ENCODE data around the gene C16orf92. TPM values are rescaled to one million over a fixed set of nuclear protein-coding genes. Genes with fewer than 3 reads are reported as not detected.

C16orf92 gene
- total and polyA plus RNA-seq, 2 of the 13 experiments (the other 11 are each of a cell fraction or from before 2014, with no cell fraction given) = not detected

GRCh38 chr16:30065943-30066760 is 43.2 kb downstream of the C16orf92 start (continued):
- TF ChIP-seq ZZZ3 (CRISPR knock-in tag; IDR thresholded peaks at IDR 0.05; ENCODE audit: borderline replicate concordance) (no peak), ZNF10 (CRISPR knock-in tag; IDR thresholded peaks at IDR 0.05; ENCODE audit: borderline replicate concordance, low read depth) (no peak), REPIN1 (CRISPR knock-in tag; IDR thresholded peaks at IDR 0.05; ENCODE audit: borderline replicate concordance, low read depth) (peak; percentile 31; the same call in 1 of the 2 replicates), RAD51 (IDR thresholded peaks at IDR 0.05; ENCODE audit: borderline replicate concordance) (no peak), ATRX (CRISPR knock-in tag; IDR thresholded peaks at IDR 0.05; ENCODE audit: borderline replicate concordance) (no peak), GATA4 (IDR thresholded peaks at IDR 0.05; ENCODE audit: borderline replicate concordance, low read depth) (no peak), ARNT2 (CRISPR knock-in tag; IDR thresholded peaks at IDR 0.05; ENCODE audit: low read depth) (no peak; the same call in 1 of the 2 replicates), SIN3B (IDR thresholded peaks at IDR 0.05; ENCODE audit: low read length) (no peak), ZNF589 (CRISPR knock-in tag; conservative IDR thresholded peaks at IDR 0.05) (peak; percentile 50), MTF2 (CRISPR knock-in tag; IDR thresholded peaks at IDR 0.05; ENCODE audit: borderline replicate concordance) (no peak), TCF7 (IDR thresholded peaks at IDR 0.05; ENCODE audit: low read depth) (no peak), AKAP8 (CRISPR knock-in tag; IDR thresholded peaks at IDR 0.05) (no peak), ZNF446 (CRISPR knock-in tag; IDR thresholded peaks at IDR 0.05) (peak; percentile 31; the same call in 1 of the 2 replicates), ZFP36 (IDR thresholded peaks at IDR 0.05; ENCODE audit: borderline replicate concordance, low read depth, low read length, partially characterized antibody) (no peak), PBX2 (CRISPR knock-in tag; IDR thresholded peaks at IDR 0.05) (no peak)
- TF ChIP-seq, protein P1, sequence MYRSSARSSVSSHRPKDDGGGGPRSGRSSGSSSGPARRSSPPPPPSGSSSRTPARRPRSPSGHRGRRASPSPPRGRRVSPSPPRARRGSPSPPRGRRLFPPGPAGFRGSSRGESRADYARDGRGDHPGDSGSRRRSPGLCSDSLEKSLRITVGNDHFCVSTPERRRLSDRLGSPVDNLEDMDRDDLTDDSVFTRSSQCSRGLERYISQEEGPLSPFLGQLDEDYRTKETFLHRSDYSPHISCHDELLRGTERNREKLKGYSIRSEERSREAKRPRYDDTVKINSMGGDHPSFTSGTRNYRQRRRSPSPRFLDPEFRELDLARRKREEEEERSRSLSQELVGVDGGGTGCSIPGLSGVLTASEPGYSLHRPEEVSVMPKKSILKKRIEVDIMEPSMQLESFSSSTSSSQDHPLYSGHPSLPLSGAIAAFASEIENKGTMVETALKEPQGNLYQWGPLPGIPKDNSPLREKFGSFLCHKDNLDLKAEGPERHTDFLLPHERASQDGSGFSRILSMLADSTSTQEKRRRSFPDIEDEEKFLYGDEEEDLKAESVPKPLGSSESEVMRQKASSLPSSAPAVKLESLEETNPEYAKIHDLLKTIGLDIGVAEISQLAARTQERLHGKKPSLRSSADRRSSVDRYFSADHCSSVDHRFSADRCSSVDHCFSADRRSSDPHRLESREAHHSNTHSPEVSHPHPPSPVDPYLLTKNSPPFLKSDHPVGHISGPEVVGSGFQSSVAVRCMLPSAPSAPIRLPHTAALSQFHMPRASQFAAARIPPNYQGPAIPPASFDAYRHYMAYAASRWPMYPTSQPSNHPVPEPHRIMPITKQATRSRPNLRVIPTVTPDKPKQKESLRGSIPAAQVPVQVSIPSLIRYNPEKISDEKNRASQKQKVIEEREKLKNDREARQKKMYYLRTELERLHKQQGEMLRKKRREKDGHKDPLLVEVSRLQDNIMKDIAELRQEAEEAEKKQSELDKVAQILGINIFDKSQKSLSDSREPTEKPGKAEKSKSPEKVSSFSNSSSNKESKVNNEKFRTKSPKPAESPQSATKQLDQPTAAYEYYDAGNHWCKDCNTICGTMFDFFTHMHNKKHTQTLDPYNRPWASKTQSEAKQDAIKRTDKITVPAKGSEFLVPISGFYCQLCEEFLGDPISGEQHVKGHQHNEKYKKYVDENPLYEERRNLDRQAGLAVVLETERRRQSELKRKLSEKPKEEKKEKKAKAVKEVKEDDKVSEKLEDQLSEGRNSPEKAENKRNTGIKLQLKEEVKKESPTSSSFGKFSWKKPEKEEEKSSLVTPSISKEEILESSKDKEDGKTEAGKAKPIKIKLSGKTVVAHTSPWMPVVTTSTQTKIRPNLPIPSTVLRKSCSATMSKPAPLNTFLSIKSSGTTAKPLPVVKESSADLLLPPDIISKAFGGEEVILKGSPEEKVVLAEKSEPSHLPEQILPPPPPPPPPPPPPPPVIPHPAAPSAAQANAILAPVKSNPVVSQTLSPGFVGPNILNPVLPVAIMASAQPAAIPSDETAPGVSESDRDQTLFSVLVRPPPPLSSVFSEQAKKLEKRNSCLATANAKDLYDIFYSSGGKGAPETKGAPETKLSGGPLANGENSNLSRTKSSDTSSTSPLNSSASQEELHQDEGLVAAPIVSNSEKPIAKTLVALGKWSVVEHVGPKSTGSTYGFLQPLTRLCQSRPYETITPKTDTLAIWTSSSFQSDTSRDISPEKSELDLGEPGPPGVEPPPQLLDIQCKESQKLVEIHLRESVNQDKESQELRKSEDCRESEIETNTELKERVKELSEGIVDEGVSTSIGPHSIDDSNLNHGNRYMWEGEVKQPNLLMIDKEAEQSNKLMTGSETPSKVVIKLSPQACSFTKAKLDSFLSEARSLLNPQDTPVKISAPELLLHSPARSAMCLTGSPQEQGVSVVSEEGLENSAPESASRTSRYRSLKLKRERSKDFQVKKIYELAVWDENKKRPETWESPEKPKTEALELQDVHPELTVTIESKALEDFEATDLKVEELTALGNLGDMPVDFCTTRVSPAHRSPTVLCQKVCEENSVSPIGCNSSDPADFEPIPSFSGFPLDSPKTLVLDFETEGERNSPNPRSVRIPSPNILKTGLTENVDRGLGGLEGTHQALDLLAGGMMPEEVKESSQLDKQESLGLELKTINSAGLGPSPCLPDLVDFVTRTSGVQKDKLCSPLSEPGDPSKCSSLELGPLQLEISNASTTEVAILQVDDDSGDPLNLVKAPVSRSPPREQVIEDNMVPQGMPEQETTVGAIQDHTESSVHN (CRISPR knock-in tag; IDR thresholded peaks at IDR 0.05) = no peak
- TF ChIP-seq, protein P2, sequence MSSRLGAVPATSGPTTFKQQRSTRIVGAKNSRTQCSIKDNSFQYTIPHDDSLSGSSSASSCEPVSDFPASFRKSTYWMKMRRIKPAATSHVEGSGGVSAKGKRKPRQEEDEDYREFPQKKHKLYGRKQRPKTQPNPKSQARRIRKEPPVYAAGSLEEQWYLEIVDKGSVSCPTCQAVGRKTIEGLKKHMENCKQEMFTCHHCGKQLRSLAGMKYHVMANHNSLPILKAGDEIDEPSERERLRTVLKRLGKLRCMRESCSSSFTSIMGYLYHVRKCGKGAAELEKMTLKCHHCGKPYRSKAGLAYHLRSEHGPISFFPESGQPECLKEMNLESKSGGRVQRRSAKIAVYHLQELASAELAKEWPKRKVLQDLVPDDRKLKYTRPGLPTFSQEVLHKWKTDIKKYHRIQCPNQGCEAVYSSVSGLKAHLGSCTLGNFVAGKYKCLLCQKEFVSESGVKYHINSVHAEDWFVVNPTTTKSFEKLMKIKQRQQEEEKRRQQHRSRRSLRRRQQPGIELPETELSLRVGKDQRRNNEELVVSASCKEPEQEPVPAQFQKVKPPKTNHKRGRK (CRISPR knock-in tag; IDR thresholded peaks at IDR 0.05) = no peak
